Central memory CD4-positive, alpha-beta T cell (primary cell): ENCODE data around the gene SEPHS2.
A peak's percentile ranks its signal among the peaks of the same experiment; 100 is the strongest.
"Not testable (repeated sequence)": the region's sequence is repeated elsewhere in the genome, so short reads cannot be mapped to it uniquely, and the experiment has no call there.

Source experiments
- DNase-seq: peaks from one replicate; pipeline ENCODE4 v3.0.0; 2022
- total RNA-seq, 3 experiments: gene quantifications; one replicate each; lab custom pipeline; 2026; lab: John Stamatoyannopoulos, UW

Gene SEPHS2
- total RNA-seq: 27.2 to 54.8 (median 47.9) reads per million in 3 experiments

- peak; percentile 93 for DNase-seq
Observed at GRCh38 chr16:30445408-30446202, at the start of gene SEPHS2. TSS of gene SEPHS2 (minus strand) at chr16:30445874. CDS start at chr16:30445727, 147 bp downstream.

DNA sequence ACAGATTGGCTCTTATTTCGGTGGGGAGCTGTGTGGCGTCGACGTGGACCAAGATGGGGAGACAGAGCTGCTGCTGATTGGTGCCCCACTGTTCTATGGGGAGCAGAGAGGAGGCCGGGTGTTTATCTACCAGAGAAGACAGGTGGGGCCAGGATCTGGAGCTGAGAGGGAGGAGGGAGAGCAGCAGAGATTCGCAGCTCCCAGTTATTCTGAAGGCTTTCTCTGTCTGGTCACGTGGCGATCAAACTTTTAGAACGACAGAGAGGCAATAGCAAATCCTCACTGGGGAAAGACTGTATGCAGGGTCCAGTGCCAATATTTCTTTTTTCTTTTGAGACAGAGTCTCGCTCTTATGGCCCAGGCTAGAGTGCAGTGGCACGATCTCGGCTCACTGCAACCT is 49.0 kb upstream of the SEPHS2 start:
- DNase-seq: no peak

DNA sequence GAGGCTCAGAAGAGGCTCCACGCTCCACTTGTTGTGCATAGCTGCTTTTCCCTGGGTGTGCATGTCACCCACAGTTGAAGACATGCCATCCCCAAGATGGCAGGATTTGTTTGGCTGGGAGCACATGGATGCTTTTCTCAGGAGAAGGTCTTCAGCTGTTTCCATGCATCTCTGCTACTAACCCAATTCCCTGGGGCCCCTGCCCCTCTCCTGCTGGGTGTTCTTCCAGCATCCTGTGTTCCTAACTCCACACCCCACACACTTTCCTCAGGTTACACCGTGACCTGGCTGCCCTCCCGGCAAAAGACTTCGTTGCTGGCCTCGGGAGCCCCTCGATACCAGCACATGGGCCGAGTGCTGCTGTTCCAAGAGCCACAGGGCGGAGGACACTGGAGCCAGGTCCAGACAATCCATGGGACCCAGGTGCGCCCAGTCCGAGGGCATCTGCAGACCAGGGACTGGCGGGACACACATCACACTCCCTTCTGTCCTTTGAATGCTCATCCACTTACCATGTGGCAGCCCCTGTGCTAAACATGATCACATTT is 48.3 kb upstream of the SEPHS2 start:
- no peak for DNase-seq

GRCh38 chr16:30491744-30492308 is 46.2 kb upstream of the SEPHS2 start:
- DNase-seq: peak; percentile 26

DNA sequence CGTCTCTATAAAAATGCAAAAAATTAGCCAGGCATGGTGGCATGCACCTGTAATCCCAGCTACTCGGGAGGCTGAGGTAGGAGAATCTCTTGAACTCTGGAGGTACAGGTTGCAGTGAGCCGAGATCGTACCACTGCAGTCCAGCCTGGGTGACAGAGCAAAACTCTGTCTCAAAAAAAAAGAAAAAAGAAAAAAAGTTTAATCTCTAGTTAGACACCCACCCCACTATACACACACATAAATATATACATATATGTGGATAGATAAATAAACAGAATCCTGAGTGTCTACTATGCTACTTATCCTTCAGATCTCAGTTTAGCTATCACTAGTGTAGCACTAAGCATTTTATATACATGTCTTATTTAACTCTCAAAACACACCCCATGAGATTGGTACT is 45.6 kb upstream of the SEPHS2 start:
- DNase-seq: no peak

GRCh38 chr16:30490210-30490609 is 44.5 kb upstream of the SEPHS2 start:
- no peak for DNase-seq

DNA sequence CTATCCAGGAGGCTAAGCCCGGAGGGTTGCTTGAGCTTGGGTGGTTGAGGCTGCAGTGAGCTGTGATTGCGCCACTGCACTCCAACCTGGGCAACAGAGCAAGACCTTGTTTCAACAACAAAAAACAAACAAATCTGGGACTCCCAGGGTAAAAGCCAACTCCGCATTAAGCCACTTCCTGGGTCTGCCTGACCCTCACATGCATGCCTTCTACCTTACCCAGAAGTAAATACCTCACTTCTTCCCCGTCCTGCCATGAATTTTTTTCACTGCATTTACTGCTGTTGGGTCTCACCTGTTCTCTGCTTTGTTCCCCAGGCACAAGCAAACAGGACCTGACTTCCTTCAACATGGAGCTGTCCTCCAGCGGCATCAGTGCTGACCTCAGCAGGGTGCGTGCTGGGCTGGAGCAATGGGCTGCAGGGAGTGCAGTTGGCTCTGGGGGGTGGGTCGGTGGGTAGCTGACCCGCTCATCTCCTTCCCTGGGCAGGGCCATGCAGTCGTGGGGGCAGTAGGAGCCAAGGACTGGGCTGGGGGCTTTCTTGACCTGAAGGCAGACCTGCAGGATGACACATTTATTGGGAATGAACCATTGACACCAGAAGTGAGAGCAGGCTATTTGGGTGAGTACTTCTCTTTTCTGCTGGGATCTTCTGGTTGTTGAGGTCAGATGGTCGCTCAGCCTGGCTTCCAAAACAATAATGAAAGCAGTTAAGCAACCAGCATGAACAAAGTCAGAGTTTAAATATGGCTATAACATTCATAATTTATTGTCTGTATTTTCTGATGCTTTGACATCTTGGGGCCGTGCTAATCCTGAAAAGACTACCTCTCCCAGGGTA is 43.3 kb upstream of the SEPHS2 start:
- DNase-seq: no peak

DNA sequence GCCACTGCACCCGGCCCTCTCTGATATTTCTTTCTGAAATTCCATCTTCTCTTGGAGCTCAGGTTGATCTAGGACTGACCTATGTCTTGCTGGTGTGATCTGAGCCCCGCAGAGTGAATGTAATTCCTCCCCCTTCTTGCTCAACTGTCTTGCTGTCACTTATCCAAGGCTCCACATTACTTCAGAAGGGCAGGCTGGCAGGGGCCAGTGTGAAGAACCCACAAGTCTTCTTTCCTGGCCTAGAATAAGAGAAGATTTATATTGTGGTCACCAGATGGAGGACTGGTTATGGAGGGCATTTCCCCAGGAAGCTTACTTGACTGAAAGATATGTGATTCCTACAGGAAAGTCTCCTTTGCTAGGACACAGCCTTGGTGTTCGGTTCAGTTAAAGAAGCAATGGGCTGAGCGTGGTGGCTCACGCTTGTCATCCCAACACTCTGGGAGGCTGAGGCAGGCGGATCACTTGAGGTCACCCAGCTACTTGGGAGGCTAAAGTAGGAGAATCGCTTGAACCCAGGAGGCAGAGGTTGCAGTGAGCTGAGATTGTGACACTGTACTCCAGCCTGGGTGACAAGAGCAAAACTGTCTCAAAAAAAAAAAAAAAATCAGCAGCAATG is 40.3 kb upstream of the SEPHS2 start:
- DNase-seq: no peak

GRCh38 chr16:30484887-30485286 is 39.2 kb upstream of the SEPHS2 start:
- no peak for DNase-seq

- DNase-seq: no peak
Observed at GRCh38 chr16:30482366-30482765, 36.7 kb upstream of the SEPHS2 start.

DNA sequence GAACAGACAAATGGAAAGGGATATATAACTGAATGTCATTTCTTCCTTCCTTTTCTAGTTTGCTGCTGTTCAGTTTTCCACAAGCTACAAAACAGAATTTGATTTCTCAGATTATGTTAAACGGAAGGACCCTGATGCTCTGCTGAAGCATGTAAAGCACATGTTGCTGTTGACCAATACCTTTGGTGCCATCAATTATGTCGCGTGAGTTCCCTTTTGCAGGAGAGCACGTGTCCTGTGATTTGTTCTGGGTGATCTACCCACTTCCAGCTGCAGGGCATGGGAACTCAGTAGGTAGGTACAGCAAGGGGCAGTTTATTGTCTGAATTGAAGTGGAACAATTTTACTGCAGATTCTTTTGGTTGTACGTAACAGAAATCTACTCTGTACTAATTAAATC is 35.7 kb upstream of the SEPHS2 start:
- DNase-seq: no peak

DNA sequence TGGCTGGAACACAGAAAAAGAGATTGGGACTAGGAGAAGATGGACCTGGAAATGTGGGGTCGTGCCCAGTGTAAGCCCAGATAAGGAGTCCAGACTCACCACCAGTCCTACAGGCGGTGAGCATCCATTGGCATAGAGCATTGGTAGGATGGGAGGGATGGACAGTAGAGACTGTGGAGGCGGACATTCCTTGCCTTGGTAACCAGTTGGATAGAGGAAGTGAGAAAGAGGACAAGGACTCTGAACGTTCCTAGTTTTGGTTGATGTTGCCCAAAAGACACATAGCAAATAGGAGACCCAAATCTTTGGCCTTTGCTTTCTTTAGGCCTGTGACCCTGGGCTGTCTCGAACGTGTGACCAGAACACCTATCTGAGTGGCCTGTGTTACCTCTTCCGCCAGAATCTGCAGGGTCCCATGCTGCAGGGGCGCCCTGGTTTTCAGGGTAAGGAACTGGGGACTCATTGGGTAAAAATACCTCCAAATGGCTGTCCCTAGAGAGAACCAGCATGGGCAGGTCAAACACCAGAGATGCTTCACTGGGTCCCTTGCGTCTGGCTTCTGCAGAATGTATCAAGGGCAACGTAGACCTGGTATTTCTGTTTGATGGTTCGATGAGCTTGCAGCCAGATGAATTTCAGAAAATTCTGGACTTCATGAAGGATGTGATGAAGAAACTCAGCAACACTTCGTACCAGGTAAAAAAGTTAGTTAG is 33.2 kb upstream of the SEPHS2 start:
- no peak for DNase-seq

DNA sequence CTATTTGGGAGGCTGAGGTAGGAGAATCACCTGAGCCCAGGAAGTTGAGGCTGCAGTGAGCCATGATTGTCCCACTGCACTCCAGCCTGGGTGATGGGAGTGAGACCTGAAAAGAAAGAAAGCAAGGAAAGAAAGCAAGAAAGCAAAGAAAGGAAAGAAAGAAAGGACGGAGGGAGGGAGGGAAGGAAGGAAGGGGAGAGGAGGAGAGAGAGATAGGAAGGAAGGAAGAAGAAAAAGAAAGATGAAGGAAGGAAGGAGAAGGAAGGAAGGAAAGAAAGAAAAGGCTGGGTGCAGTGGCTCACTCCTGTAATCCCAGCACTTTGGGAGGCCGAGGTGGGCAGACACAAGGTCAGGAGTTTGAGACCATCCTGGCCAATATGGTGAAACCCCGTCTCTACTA is 32.1 kb upstream of the SEPHS2 start:
- DNase-seq: not testable (repeated sequence)

- DNase-seq: no peak
Observed at GRCh38 chr16:30476991-30477390, 31.3 kb upstream of the SEPHS2 start.

DNA sequence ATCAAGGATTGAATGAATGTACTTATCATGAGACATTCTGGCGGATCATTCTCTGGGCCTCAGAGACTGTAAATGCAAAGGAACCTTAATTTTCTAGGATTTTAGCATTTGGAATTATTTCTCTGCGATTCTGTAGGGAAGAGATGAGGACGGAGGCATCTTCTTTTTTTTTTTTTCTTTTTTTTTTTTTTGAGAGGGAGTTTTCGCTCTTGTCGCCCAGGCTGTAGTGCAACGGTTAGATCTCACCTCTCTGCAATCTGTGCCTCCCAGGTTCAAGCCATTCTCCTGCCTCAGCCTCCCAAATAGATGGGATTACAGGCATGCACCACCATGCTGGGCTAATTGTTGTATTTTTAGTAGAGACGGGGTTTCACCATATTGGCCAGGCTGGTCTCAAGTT is 29.0 kb upstream of the SEPHS2 start:
- no peak for DNase-seq

- DNase-seq: no peak
Observed at GRCh38 chr16:30474074-30474452, 28.4 kb upstream of the SEPHS2 start.

DNA sequence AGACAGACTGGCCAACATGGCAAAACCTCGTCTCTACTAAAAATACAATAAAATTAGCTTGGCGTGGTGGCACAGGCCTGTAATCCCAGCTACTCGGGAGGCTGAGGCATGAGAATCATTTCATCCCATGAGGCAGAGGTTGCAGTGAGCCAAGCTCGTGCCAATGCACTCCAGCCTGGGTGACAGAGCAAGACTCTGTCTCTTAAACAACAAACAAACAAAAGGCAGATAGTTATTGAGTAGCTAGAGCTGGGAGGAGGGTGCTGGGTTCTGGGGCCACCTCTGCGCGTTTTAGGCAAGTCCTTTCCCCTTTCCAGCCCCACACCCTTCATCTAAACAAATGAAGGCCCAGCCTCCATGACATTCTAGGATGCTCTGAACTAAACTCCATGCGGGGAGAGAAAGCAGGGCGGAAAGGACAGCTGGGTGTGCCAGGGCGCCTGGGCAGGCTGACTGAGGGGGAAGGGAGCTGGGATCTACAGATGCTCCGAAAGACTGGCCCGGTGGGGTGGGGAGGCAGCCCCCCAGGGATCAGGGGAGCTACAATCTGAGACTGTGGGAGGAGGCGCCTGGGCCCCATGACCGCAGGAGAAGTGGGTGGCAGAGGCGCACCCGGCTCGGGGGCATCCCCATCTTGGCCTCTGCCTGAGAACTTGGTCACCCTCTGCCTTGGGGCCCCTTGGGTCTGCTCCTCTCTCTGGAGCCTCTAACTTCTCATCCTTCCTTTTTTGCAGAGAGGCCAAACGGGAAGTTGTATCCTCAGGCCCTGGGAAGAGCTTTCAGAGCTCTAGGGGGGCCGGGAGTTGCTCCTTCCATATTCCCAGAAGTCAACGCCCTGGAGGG is 27.8 kb upstream of the SEPHS2 start:
- peak; percentile 36 for DNase-seq

DNA sequence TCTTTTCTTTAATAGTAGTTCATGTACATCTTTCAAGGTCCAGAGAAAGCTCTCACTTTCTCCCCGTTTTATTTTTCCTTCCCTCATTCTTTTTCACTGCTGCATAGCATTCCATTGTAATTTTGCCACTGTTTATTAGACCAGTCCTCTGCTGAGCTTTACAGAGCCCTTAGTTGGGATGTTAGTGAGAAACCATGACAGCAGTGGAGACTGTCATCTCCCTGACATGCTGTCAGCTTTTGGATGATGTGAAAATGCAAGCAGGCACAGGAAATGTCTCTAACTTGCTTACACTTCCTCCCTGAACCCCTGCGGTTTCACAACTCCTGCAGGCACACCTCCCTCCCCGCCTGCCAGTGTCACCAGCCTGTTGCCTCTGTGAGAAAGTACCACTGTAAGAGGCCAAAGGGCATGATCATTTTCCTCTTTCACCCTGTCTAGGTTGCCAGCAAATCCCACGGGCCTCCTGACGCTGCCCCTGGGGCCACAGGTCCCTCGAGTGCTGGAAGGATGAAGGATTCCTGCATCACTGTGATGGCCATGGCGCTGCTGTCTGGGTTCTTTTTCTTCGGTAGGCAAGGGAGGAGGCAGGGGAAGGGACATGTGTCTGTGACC is 26.8 kb upstream of the SEPHS2 start, which contains the start of gene ITGAL:
ITGAL (plus strand) TSS at position 415 of the 615 bp plus-strand sequence; CDS start at position 511, 96 bp downstream.
- peak; percentile 89 for DNase-seq

GRCh38 chr16:30470632-30470995 is 24.9 kb upstream of the SEPHS2 start:
- no peak for DNase-seq

GRCh38 chr16:30470170-30470512 is 24.5 kb upstream of the SEPHS2 start:
- no peak for DNase-seq

DNA sequence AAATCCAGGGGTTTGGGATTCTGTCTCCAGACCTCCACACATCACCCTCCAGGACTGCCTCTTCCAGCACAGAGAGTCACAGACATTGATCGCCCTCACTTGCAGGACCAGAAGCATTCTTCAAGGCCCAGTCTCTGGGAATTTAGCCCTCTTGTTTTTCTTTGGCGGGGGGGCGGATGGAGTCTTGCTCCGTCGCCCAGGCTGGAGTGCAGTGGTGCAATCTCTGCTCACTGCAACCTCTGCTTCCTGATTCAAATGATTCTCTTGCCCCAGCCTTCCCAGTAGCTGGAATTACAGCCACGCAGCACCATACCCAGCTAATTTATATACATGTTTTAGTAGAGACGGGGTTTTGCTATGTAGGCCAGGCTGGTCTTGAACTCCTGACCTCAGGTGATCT is 18.4 kb upstream of the SEPHS2 start:
- no peak for DNase-seq
